Sigmoid colon (tissue), 7 donors: ENCODE results near the gene EXOC6B. TPM values are rescaled to one million over a fixed set of nuclear protein-coding genes. Genes with fewer than 3 reads are reported as not detected.

ENCODE experiments used
- DNase-seq: peaks from one replicate; pipeline ENCODE4 v3.0.0-alpha.2; 2019
- H3K27ac ChIP-seq, 4 donors: fragments of 200-600 bp; sonication (generic); one replicate each; pipeline ENCODE4 v1.5.1; 2016 to 2019; ENCODE audit warnings: mild to moderate bottlenecking in 1 of 4
- H3K27me3 ChIP-seq, 3 donors: fragments of 200-600 bp; sonication (generic); one replicate each; pipeline ENCODE4 v1.5.1; 2019; ENCODE audit warnings: mild to moderate bottlenecking in 1 of 3
- H3K36me3 ChIP-seq, 4 donors: fragments of 200-600 bp; sonication (generic); one replicate each; pipeline ENCODE4 v1.5.1; 2016 to 2019
- H3K4me1 ChIP-seq, 4 donors: fragments of 200-600 bp; sonication (generic); one replicate each; pipeline ENCODE4 v1.5.1; 2017 to 2019
- H3K4me3 ChIP-seq, 4 donors: fragments of 200-600 bp; sonication (generic); one replicate each; pipeline ENCODE4 v1.5.1; 2017 to 2019; ENCODE audit warnings: mild to moderate bottlenecking in 2 of 4, moderate library complexity in 1 of 4
- H3K9me3 ChIP-seq, 4 donors: fragments of 200-600 bp in 3 of 4; sonication (generic) in 3 of 4; one replicate each; pipeline versions ENCODE4 v1.5.1 to v1.6.1; 2013 to 2019
- EP300 ChIP-seq, 4 donors: sonication (generic); formaldehyde crosslinking; IDR thresholded peaks; one replicate each; pipeline ENCODE4 v1.6.1; 2017; ENCODE audit warnings: antibody characterized with exemption in 4 of 4
- POLR2A ChIP-seq, 2 donors: fragments of 450-650 bp; IDR thresholded peaks; one replicate each; pipeline ENCODE4 v1.6.1; 2016; ENCODE audit warnings: antibody characterized with exemption in 2 of 2, mild to moderate bottlenecking in 2 of 2, moderate library complexity in 2 of 2
- POLR2AphosphoS5 ChIP-seq, 4 donors: sonication (generic); formaldehyde crosslinking; IDR thresholded peaks; one replicate each; pipeline ENCODE4 v1.6.1; 2017; ENCODE audit warnings: antibody characterized with exemption in 4 of 4
- WGBS, 2 donors: extraction: QIAGEN DNeasy Blood & Tissue Kit; methylation state at CpG; one replicate each; pipeline ENCODE4 v1.1.7; 2013; 5-methylcytosine and 5-hydroxymethylcytosine counted together
- intact Hi-C: fragments of 100-400 bp; cut with DNase I; formaldehyde crosslinking; loops from one replicate; pipeline ENCODE4 v1.15.1; 2023
- polyA plus RNA-seq, 3 donors: library from polyadenylated mRNA; stranded (reverse); fragments of 200-250 nt; gene quantifications; one replicate each; pipeline ENCODE4 v1.2.3, GENCODE V29; 2013
- total RNA-seq, 4 donors: library from RNA; depleted of rRNA; stranded (reverse); fragments of >200 nt; gene quantifications; one replicate each; pipeline ENCODE4 v1.1.0, GENCODE V29; 2016
- TF ChIP-seq, protein P1 (sequence below), 4 experiments: fragments of 450-650 bp in 3 of 4; fragments of 200-600 bp in 1 of 4; IDR thresholded peaks; one replicate each; pipeline ENCODE4 v1.5.1; 2016 to 2019; ENCODE audit warnings: antibody characterized with exemption in 4 of 4, mild to moderate bottlenecking in 3 of 4, moderate library complexity in 2 of 4
- donor health status: healthy with polysubstance abuse.
- donor health status: Bipolar disorder and iron deficiency.
- donor health status: healthy.

The EXOC6B gene
- total and polyA plus RNA-seq, 7 donors, result 5.0 to 46.1 (median 25.3) TPM

DNA sequence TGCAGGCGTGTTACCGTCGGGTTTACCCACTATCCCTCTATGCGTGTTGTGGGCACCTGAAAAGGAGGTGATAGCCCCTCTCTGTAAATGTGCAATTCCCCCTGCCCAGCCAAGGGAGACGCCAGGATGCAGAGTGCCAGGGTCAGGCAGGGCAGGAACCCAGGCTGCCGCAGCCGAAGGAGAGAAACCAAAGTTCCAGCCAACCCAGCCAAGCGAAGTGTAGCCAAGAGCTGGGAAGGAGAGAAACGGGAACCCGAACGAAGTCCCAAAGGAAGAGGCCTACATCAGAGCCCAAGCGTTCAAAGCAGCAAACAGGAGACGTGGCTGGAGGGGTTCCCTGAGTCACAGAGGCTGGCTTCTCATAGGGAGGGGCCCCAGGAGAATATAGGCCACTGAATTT lies 37.2 kb upstream of the EXOC6B start:
- Histone ChIP-seq H3K36me3 (no peaks in the 10 kb centered on the region), H3K27me3 (peaks cover 0 to 21% (median 3%) of the 10 kb centered on the region in 3 donors), H3K9me3 (no peaks in the 10 kb centered on the region), H3K4me3 (no peak overlapping the region), H3K27ac (no peak overlapping the region), H3K4me1 (peaks cover 0 to 10% (median 9%) of the 10 kb centered on the region in 4 donors)
- DNase-seq, result no peak
- 43 to 51% methylated on average over 13 of the region's 13 CpGs for WGBS, 2 donors
- intact Hi-C loops, result no loop called here
- TF ChIP-seq, protein P1, sequence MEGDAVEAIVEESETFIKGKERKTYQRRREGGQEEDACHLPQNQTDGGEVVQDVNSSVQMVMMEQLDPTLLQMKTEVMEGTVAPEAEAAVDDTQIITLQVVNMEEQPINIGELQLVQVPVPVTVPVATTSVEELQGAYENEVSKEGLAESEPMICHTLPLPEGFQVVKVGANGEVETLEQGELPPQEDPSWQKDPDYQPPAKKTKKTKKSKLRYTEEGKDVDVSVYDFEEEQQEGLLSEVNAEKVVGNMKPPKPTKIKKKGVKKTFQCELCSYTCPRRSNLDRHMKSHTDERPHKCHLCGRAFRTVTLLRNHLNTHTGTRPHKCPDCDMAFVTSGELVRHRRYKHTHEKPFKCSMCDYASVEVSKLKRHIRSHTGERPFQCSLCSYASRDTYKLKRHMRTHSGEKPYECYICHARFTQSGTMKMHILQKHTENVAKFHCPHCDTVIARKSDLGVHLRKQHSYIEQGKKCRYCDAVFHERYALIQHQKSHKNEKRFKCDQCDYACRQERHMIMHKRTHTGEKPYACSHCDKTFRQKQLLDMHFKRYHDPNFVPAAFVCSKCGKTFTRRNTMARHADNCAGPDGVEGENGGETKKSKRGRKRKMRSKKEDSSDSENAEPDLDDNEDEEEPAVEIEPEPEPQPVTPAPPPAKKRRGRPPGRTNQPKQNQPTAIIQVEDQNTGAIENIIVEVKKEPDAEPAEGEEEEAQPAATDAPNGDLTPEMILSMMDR (IDR thresholded peaks at IDR 0.05), result no peak
- TF ChIP-seq POLR2A (IDR thresholded peaks at IDR 0.05), result no peak
- TF ChIP-seq POLR2AphosphoS5 (IDR thresholded peaks at IDR 0.05), result no peak
- no peak for TF ChIP-seq EP300 (IDR thresholded peaks at IDR 0.05)

DNA sequence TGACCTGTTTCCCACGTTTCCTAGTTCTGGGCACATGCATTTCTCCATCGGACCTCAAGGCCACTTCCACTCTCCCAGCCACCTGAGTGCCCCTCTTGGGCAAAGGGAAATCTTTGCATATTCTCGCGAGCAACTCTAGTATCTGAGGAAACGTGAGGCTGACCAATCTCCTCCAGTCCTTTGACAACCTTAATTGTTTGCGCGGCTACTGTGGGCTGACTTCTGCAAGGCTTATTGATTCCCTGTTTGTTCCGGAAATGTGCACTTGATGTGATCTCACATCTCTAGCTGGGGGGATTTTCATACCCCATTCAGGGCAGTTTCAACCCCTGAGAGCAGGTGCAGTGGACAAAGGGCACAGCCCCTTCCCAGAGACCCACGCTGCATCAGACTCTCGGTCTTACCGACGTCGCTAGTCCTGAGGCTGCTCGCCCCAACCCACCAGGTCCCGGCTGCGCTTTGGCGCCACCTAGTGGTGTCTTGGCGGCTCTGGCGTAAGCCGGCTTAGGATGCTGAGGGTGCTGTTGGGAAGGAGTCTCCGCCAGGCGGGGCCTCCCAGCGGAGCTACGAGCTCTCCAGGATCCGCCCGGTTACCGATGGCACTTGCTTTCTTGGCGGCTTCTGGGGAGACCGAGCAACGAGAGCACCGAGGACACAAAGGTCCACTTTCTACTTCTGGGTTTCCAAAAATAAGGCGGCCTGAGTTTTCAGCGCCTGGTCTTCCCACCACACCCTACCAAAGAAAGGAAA lies 36.6 kb upstream of the EXOC6B start:
- H3K36me3 ChIP-seq, result no peaks in the 10 kb centered on the region
- intact Hi-C loops, result loop anchor here (1.0 kb wide), 1 partner anchor 92 kb away; no protein-coding TSS in a partner anchor
- WGBS, 2 donors, result 2 to 6% methylated on average over 33 of the region's 33 CpGs
- peaks cover 0 to 21% (median 3%) of the 10 kb centered on the region in 3 donors for H3K27me3 ChIP-seq
- peak overlapping the region in 2 of 4 donors; percentile 9 to 19 for H3K4me3 ChIP-seq
- H3K27ac ChIP-seq, result no peak overlapping the region
- no peaks in the 10 kb centered on the region for H3K9me3 ChIP-seq
- H3K4me1 ChIP-seq, result peaks cover 0 to 10% (median 9%) of the 10 kb centered on the region in 4 donors
- DNase-seq, result peak; percentile 93
- no peak for TF ChIP-seq POLR2A (IDR thresholded peaks at IDR 0.05)
- TF ChIP-seq, protein P1 (IDR thresholded peaks at IDR 0.05), result peak; percentile 68 to 98 (median 82)

DNA sequence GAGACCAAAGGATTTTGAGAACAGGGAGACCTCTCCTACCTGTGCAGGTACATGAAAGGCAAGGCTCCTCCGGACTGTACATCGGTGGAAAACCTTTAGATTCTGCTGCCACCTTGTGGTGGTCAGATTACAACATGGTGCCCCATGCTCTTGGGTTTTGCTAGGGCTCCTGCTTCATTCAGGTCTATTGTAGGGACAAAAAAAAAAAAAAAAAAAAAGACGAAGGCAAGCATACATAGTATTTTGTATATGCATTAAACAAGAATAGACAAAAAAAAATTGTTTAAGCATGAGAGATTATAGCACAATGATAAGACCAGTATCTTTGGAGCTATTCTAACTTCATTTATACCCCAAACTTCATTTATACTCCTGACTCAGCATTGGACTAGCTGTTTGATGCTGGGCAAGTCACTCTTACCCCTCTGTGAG lies 34.0 kb upstream of the EXOC6B start:
- H3K4me1 ChIP-seq, result peaks cover 0 to 10% (median 9%) of the 10 kb centered on the region in 4 donors
- intact Hi-C loops, result no loop called here
- no peaks in the 10 kb centered on the region for H3K36me3 ChIP-seq
- TF ChIP-seq, protein P1 (IDR thresholded peaks at IDR 0.05), result peak in 3 of 4 experiments; percentile 16 to 40 (median 30)
- no peak for TF ChIP-seq POLR2A (IDR thresholded peaks at IDR 0.05)
- no peak for DNase-seq
- no peak overlapping the region for H3K4me3 ChIP-seq
- H3K27me3 ChIP-seq, result peaks cover 0 to 22% (median 6%) of the 10 kb centered on the region in 3 donors
- WGBS, 2 donors, result 0 to 3% methylated on average over 3 of the region's 3 CpGs
- H3K9me3 ChIP-seq, result no peaks in the 10 kb centered on the region
- H3K27ac ChIP-seq, result no peak overlapping the region

DNA sequence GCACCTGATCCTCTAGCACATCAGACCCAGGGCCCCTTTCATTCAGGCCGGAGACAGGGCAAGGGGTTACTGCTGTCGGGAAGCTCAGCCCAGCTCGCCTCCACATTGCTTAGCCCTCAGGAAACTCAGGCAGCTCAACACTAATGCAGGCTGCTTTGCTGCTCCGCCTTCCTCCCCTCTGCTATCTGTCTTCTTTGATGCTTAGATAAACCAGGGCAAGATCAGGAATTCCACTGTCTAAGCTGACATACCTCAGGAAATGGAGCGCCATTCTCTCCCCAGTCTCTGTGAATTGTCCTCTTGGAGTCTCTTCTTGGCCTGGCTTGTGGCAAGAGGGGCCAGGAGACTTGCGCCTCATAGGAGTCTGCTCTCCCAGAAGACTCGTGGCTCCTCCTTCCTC lies 25.5 kb upstream of the EXOC6B start:
- Histone ChIP-seq H3K27me3 (peaks cover 0 to 16% (median 4%) of the 10 kb centered on the region in 3 donors), H3K4me1 (no peaks in the 10 kb centered on the region), H3K27ac (no peak overlapping the region), H3K4me3 (no peak overlapping the region), H3K9me3 (no peaks in the 10 kb centered on the region), H3K36me3 (no peaks in the 10 kb centered on the region)
- WGBS, 2 donors, result 68 to 84% methylated on average over 7 of the region's 7 CpGs
- intact Hi-C loops, result no loop called here
- TF ChIP-seq POLR2A (IDR thresholded peaks at IDR 0.05) (no peak), POLR2AphosphoS5 (IDR thresholded peaks at IDR 0.05) (no peak), EP300 (IDR thresholded peaks at IDR 0.05) (no peak)
- TF ChIP-seq, protein P1 (IDR thresholded peaks at IDR 0.05), result no peak
- no peak for DNase-seq
